HG03196 (cell line): Measurements from ENCODE around the gene PIKFYVE.
"Not testable (repeated sequence)": the region's sequence is repeated elsewhere in the genome, so short reads cannot be mapped to it uniquely, and the experiment has no call there.

Experiments
- ATAC-seq: cut with Tn5 transposase; IDR thresholded peaks from one replicate; pipeline ENCODE4 v1.9.1; 2021; ENCODE audit not compliant: unreplicated experiment

Gene PIKFYVE

GRCh38 chr2:208297961-208298360, 31.9 kb downstream of the PIKFYVE start:
- ATAC-seq: no peak

GRCh38 chr2:208300847-208301618, 35.0 kb downstream of the PIKFYVE start:
- ATAC-seq: no peak

GRCh38 chr2:208304157-208304556, 38.1 kb downstream of the PIKFYVE start:
- ATAC-seq: no peak

GRCh38 chr2:208304695-208305094, 38.6 kb downstream of the PIKFYVE start:
- no peak for ATAC-seq

- ATAC-seq: no peak
Measured at GRCh38 chr2:208306291-208306690, 40.2 kb downstream of the PIKFYVE start.

- ATAC-seq: peak; percentile 56
Measured at GRCh38 chr2:208311321-208311720, 45.3 kb downstream of the PIKFYVE start.

- peak; percentile 47 for ATAC-seq
Measured at GRCh38 chr2:208311954-208312353, 45.9 kb downstream of the PIKFYVE start.

- ATAC-seq: peak; percentile 77
Measured at GRCh38 chr2:208315081-208315788, 49.2 kb downstream of the PIKFYVE start.

GRCh38 chr2:208318127-208318526, 52.1 kb downstream of the PIKFYVE start:
- no peak for ATAC-seq

- no peak for ATAC-seq
Measured at GRCh38 chr2:208319391-208319790, 53.3 kb downstream of the PIKFYVE start.

- ATAC-seq: peak; percentile 94
Measured at GRCh38 chr2:208320686-208321085, 54.6 kb downstream of the PIKFYVE start.

GRCh38 chr2:208326016-208326415, 60.0 kb downstream of the PIKFYVE start:
- no peak for ATAC-seq

- ATAC-seq: no peak
Measured at GRCh38 chr2:208329485-208329884, 63.4 kb downstream of the PIKFYVE start.

- ATAC-seq: no peak
Measured at GRCh38 chr2:208334230-208334629, 68.2 kb downstream of the PIKFYVE start.

- no peak for ATAC-seq
Measured at GRCh38 chr2:208346756-208347155, 80.7 kb downstream of the PIKFYVE start.

- no peak for ATAC-seq
Measured at GRCh38 chr2:208350610-208351009, 84.6 kb downstream of the PIKFYVE start.

GRCh38 chr2:208352644-208353567, 86.9 kb downstream of the PIKFYVE start:
- no peak for ATAC-seq

GRCh38 chr2:208354964-208355381, 88.9 kb downstream of the PIKFYVE start:
- no peak for ATAC-seq

GRCh38 chr2:208356420-208356819, 90.4 kb downstream of the PIKFYVE start:
- ATAC-seq: not testable (repeated sequence)

GRCh38 chr2:208356846-208357574, 91.0 kb downstream of the PIKFYVE start:
- ATAC-seq: no peak
